K562 (cell line): ENCODE results near the gene NTN1. TPM values are rescaled to one million over a fixed set of nuclear protein-coding genes. Genes with fewer than 3 reads are reported as not detected.

Experiments used
- ATAC-seq: fragments of 200-7000 bp; cut with Tn5 transposase; 3 replicates; pipeline ENCODE4 v1.9.1; 2020; ENCODE audit warnings: moderate library complexity
- BruUV-seq: library from RNA; stranded (reverse); fragments of 400-500 nt; replicated peaks from 2 replicates; lab custom pipeline; 2021; lab: Mats Ljungman, UMichigan
- CTCF ChIA-PET: fragments of 300-600 bp; formaldehyde crosslinking; extraction: SDS; loops from one replicate; lab custom pipeline; 2021; ENCODE audit warnings: low intra/inter-chr PET ratio; lab: Yijun Ruan, JAX
- POLR2A ChIA-PET: fragments of 300-600, 350-650 bp; sonication (Branson Sonifier 250); formaldehyde crosslinking; extraction: SDS; loops from one replicate; lab custom pipeline; 2021; ENCODE audit warnings: antibody characterized with exemption, inconsistent platforms; lab: Yijun Ruan, JAX
- DNase-seq, 4 experiments: peaks; one replicate each; pipeline versions ENCODE4 v3.0.0 to v3.0.0-alpha.2; 2011 to 2018; ENCODE audit warnings: low spot score in 3 of 4, mixed read lengths in 3 of 4; ENCODE audit errors: extremely low read depth in 1 of 4
- FAIRE-seq: peaks from 2 replicates; lab custom pipeline; 2011; peaks lifted over from hg19 to GRCh38; lab: Jason Lieb, UNC
- H2AFZ ChIP-seq: 2 replicates; pipeline ENCODE4 v1.6.0; 2011; ENCODE audit warnings: low read depth, low read length, control low read depth, inconsistent platforms
- H3K27ac ChIP-seq: fragments of 200-600 bp; 3 replicates; pipeline ENCODE4 v1.8.0; 2011; ENCODE audit warnings: low read depth, mild to moderate bottlenecking, control low read depth, inconsistent platforms, low read length, moderate library complexity, mixed read lengths; ENCODE audit errors: extremely low read depth
- H3K27me3 ChIP-seq, 2 experiments: fragments of 300-600 bp in 1 of 2; 2 replicates in 1 of 2; 3 replicates in 1 of 2; pipeline versions ENCODE4 v1.6.0 to v1.8.0; 2011; ENCODE audit warnings: inconsistent platforms in 2 of 2, low read length in 2 of 2, mild to moderate bottlenecking in 1 of 2, mixed read lengths in 1 of 2, moderate library complexity in 1 of 2; ENCODE audit not compliant: control insufficient read depth in 2 of 2, insufficient read depth in 2 of 2
- H3K36me3 ChIP-seq: fragments of 300-600 bp; 3 replicates; pipeline ENCODE4 v1.8.0; 2011; ENCODE audit warnings: mild to moderate bottlenecking, low read length, inconsistent platforms; ENCODE audit not compliant: control insufficient read depth, insufficient read depth
- H3K4me1 ChIP-seq, 2 experiments: fragments of 200-600 bp in 1 of 2; replicated peaks in 1 of 2; 2 replicates in 1 of 2; 3 replicates in 1 of 2; pipeline versions ENCODE4 v1.5.1 to v1.8.0; 2011; ENCODE audit warnings: inconsistent platforms in 2 of 2, low read length in 2 of 2, mild to moderate bottlenecking in 1 of 2, mixed read lengths in 1 of 2, moderate library complexity in 1 of 2; ENCODE audit not compliant: control insufficient read depth in 2 of 2, insufficient read depth in 2 of 2
- H3K4me2 ChIP-seq: 2 replicates; pipeline ENCODE4 v1.6.1; 2011; ENCODE audit warnings: low read length, control low read depth, inconsistent platforms, mixed read lengths; ENCODE audit not compliant: insufficient read depth
- H3K4me3 ChIP-seq: fragments of 200-600 bp; sonication (generic), shearing (Covaris generic); 2 replicates; pipeline ENCODE4 v1.5.1; 2016; ENCODE audit warnings: control low read depth, inconsistent platforms
- H3K79me2 ChIP-seq: fragments of 200-600 bp; 3 replicates; pipeline ENCODE4 v1.8.0; 2011; ENCODE audit warnings: low read length, inconsistent platforms; ENCODE audit not compliant: control insufficient read depth, insufficient read depth
- H3K9ac ChIP-seq, 2 experiments: 2 replicates each; pipeline versions ENCODE4 v1.6.0 to v1.6.1; 2011; ENCODE audit warnings: low read depth in 2 of 2, low read length in 2 of 2, control low read depth in 1 of 2, inconsistent platforms in 1 of 2, mild to moderate bottlenecking in 1 of 2, mixed read lengths in 1 of 2; ENCODE audit not compliant: insufficient read depth in 1 of 2
- H3K9me1 ChIP-seq: one replicate; pipeline ENCODE4 v1.6.0; 2011; ENCODE audit warnings: inconsistent platforms, mild to moderate bottlenecking, low read length, moderate library complexity; ENCODE audit not compliant: control insufficient read depth, insufficient read depth
- H3K9me3 ChIP-seq: replicated peaks from 2 replicates; pipeline ENCODE4 v1.5.1; 2011; ENCODE audit warnings: low read depth, low read length, inconsistent platforms; ENCODE audit not compliant: control insufficient read depth, insufficient read depth
- H4K20me1 ChIP-seq: replicated peaks from 2 replicates; pipeline ENCODE4 v1.6.1; 2011; ENCODE audit warnings: low read length, inconsistent platforms, mixed read lengths; ENCODE audit not compliant: control insufficient read depth, insufficient read depth
- CAMTA2 ChIP-seq: fragments of 250-450 bp; sonication (Bioruptor Pico); conservative IDR thresholded peaks from 2 replicates; pipeline ENCODE4 v1.5.1; 2022
- EHMT2 ChIP-seq: fragments of 450-650 bp; IDR thresholded peaks from 2 replicates; pipeline ENCODE4 v1.6.1; 2018; ENCODE audit warnings: antibody characterized with exemption
- ELF4 ChIP-seq: fragments of 450-650 bp; formaldehyde crosslinking; IDR thresholded peaks from 2 replicates; pipeline ENCODE4 v1.4.0; 2022; ENCODE audit warnings: missing genetic modification characterization
- HDAC8 ChIP-seq: fragments of 450-650 bp; IDR thresholded peaks from 2 replicates; pipeline ENCODE4 v1.6.1; 2016; ENCODE audit warnings: mild to moderate bottlenecking, missing genetic modification characterization, moderate library complexity, missing compliant biosample characterization
- SAP30 ChIP-seq: fragments of 200-600 bp; sonication (generic); IDR thresholded peaks from 2 replicates; pipeline ENCODE4 v1.6.1; 2012; ENCODE audit warnings: borderline replicate concordance, low read depth, mild to moderate bottlenecking, moderate library complexity, low read length, control low read depth, inconsistent platforms; ENCODE audit not compliant: insufficient read depth, poor library complexity, severe bottlenecking
- ZFX ChIP-seq: sonication (generic); formaldehyde crosslinking; IDR thresholded peaks from 2 replicates; pipeline ENCODE4 v1.8.0; 2022; ENCODE audit warnings: mild to moderate bottlenecking, missing genetic modification reagents, moderate library complexity
- ZNF311 ChIP-seq: fragments of 250-450 bp; sonication (Bioruptor Pico); IDR thresholded peaks from 2 replicates; pipeline ENCODE4 v1.4.0; 2020; ENCODE audit warnings: mild to moderate bottlenecking, moderate library complexity
- ZNF347 ChIP-seq: fragments of 450-650 bp; formaldehyde crosslinking; IDR thresholded peaks from 2 replicates; pipeline ENCODE4 v1.4.0; 2020; ENCODE audit warnings: low read depth, mild to moderate bottlenecking, moderate library complexity
- ZNF589 ChIP-seq: fragments of 200-800 bp; sonication (Bioruptor generic); IDR thresholded peaks from 2 replicates; pipeline ENCODE4 v1.6.1; 2016; ENCODE audit warnings: low read depth, missing genetic modification characterization, missing compliant biosample characterization
- WGBS: fragments of 100-300 bp; shearing (Covaris generic); methylation state at CpG from one replicate; pipeline ENCODE4 v1.1.6; 2016; ENCODE audit warnings: low coverage, mixed read lengths; ENCODE audit not compliant: insufficient coverage; ENCODE audit errors: missing lambda C conversion rate; 5-methylcytosine and 5-hydroxymethylcytosine counted together
- in situ Hi-C: fragments of 300-500 bp; cut with MboI; formaldehyde crosslinking; loops from 4 replicates; pipeline ENCODE4 v1.15.0; 2018; ENCODE audit warnings: inconsistent platforms, mixed read lengths
- intact Hi-C: fragments of 100-400 bp; cut with micrococcal nuclease; formaldehyde crosslinking; loops from 2 replicates; pipeline ENCODE4 v1.14.2; 2022
- polyA plus RNA-seq, 8 experiments: library from polyadenylated mRNA; depleted of rRNA in 4 of 8; stranded (reverse) in 5 of 8; unstranded in 3 of 8; fragments of >200 nt; fragmentation: Nextera tagmentation in 2 of 8; fragmentation: Illumina TruSeq in 1 of 8; extraction: Ambion mirVana in 2 of 8; extraction: Trizol in 1 of 8; gene quantifications; 2 replicates each; pipeline versions ENCODE4 v1.2.1 to v1.2.3, GENCODE V29; 2011 to 2014; ENCODE audit warnings: inconsistent platforms in 1 of 8, missing spikeins in 1 of 8
- total RNA-seq, 7 experiments: library from RNA; depleted of rRNA in 6 of 7; stranded (reverse); fragments of >200 nt in 6 of 7; fragmentation: Illumina TruSeq in 2 of 7; extraction: Trizol in 2 of 7; gene quantifications; 2 replicates each; pipeline versions ENCODE4 v1.2.1 to v1.2.3, GENCODE V29; 2011 to 2021; ENCODE audit warnings: low replicate concordance in 1 of 7
- TF ChIP-seq, protein P1 (sequence below): fragments of 450-650 bp; conservative IDR thresholded peaks from 2 replicates; pipeline ENCODE4 v1.6.1; 2016; ENCODE audit warnings: missing genetic modification characterization, low read depth, mild to moderate bottlenecking, control low read depth, missing compliant biosample characterization
- TF ChIP-seq, protein P2 (sequence below): fragments of 450-650 bp; formaldehyde crosslinking; conservative IDR thresholded peaks from 2 replicates; pipeline ENCODE4 v1.4.0; 2022; ENCODE audit warnings: mild to moderate bottlenecking, missing genetic modification characterization

NTN1 gene
- total and polyA plus RNA-seq, 9 of the 15 experiments (the other 6 are each of a cell fraction or from before 2014, with no cell fraction given): 0.02 TPM; not detected in 8

DNA sequence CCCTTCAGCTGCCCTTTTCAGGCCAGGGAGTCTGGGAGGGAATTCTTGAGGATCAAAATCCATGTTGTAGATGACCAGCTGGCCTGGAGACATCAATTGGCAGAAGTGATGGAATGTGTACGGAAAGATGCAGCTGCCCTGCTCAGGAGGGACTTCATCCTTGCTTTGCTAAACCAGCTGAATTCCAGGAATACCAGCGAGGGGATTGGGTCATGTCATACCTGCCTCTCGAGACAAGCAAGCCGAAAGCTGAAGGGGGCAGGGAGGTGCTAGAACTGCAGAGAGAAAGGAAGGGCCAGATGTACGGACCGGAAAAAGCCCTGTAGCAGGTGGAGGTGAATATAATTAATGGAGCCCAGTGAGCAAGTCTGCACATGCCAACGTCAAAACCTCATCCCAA is 25.6 kb upstream of the NTN1 start:
- Histone ChIP-seq H3K27me3 (no peaks in the 10 kb centered on the region), H3K9ac (no peak overlapping the region), H3K9me3 (no peaks in the 10 kb centered on the region), H3K9me1 (no peaks in the 10 kb centered on the region), H3K27ac (no peak overlapping the region), H4K20me1 (no peaks in the 10 kb centered on the region), H3K4me3 (no peak overlapping the region), H3K4me2 (no peak overlapping the region), H3K4me1 (no peaks in the 10 kb centered on the region), H2AFZ (no peak overlapping the region), H3K79me2 (no peaks in the 10 kb centered on the region), H3K36me3 (no peaks in the 10 kb centered on the region)
- in situ Hi-C loops: loop anchor here (25.0 kb wide), 2 partner anchors 542 to 933 kb away; no protein-coding TSS in a partner anchor
- WGBS: 0% methylated on average over 5 of the region's 7 CpGs
- ChIA-PET CTCF (no interaction called here), POLR2A (interaction anchor here (0.6 to 0.7 kb wide), 2 partner anchors 12 to 665 kb away, joined by 3 read pairs; no protein-coding TSS in a partner anchor)
- DNase-seq: no peak
- no TSS peak for BruUV-seq
- no peak for ATAC-seq
- TF ChIP-seq ZFX (CRISPR knock-in tag) (no peak), SAP30 (no peak), ZNF311 (CRISPR knock-in tag) (no peak), ELF4 (no peak), ZNF589 (no peak), ZNF347 (no peak), HDAC8 (tag) (no peak), CAMTA2 (CRISPR knock-in tag) (no peak), EHMT2 (no peak)
- TF ChIP-seq, protein P1, sequence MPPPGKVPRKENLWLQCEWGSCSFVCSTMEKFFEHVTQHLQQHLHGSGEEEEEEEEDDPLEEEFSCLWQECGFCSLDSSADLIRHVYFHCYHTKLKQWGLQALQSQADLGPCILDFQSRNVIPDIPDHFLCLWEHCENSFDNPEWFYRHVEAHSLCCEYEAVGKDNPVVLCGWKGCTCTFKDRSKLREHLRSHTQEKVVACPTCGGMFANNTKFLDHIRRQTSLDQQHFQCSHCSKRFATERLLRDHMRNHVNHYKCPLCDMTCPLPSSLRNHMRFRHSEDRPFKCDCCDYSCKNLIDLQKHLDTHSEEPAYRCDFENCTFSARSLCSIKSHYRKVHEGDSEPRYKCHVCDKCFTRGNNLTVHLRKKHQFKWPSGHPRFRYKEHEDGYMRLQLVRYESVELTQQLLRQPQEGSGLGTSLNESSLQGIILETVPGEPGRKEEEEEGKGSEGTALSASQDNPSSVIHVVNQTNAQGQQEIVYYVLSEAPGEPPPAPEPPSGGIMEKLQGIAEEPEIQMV (tag): no peak
- TF ChIP-seq, protein P2, sequence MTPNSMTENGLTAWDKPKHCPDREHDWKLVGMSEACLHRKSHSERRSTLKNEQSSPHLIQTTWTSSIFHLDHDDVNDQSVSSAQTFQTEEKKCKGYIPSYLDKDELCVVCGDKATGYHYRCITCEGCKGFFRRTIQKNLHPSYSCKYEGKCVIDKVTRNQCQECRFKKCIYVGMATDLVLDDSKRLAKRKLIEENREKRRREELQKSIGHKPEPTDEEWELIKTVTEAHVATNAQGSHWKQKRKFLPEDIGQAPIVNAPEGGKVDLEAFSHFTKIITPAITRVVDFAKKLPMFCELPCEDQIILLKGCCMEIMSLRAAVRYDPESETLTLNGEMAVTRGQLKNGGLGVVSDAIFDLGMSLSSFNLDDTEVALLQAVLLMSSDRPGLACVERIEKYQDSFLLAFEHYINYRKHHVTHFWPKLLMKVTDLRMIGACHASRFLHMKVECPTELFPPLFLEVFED (CRISPR knock-in tag): no peak
- no peak for FAIRE-seq
- intact Hi-C loops: loop anchor here (10.0 kb wide), 2 partner anchors 101 to 559 kb away; no protein-coding TSS in a partner anchor
